ENCODE data around the gene CAMTA1.

The CAMTA1 gene

GRCh38 chr1:7447736-7448135 is 662.5 kb downstream of the CAMTA1 start:
- DNase-seq = no peak
- no peak for TF ChIP-seq GATA1 (IDR thresholded peaks at IDR 0.05; ENCODE audit: low read depth, low read length)
- no peak for TF ChIP-seq POLR2A (IDR thresholded peaks at IDR 0.05; ENCODE audit: low read length)

- TF ChIP-seq GATA1 (IDR thresholded peaks at IDR 0.05; ENCODE audit: low read depth, low read length) (no peak), POLR2A (IDR thresholded peaks at IDR 0.05; ENCODE audit: low read length) (no peak)
- no peak for DNase-seq
Measured at GRCh38 chr1:7448986-7449385, 663.7 kb downstream of the CAMTA1 start.

- DNase-seq = no peak
- TF ChIP-seq GATA1 (IDR thresholded peaks at IDR 0.05; ENCODE audit: low read depth, low read length) (no peak), POLR2A (IDR thresholded peaks at IDR 0.05; ENCODE audit: low read length) (no peak)
Measured at GRCh38 chr1:7449750-7450149, 664.5 kb downstream of the CAMTA1 start.

GRCh38 chr1:7450838-7451237 is 665.6 kb downstream of the CAMTA1 start:
- TF ChIP-seq POLR2A (IDR thresholded peaks at IDR 0.05; ENCODE audit: low read length) = no peak
- TF ChIP-seq GATA1 (IDR thresholded peaks at IDR 0.05; ENCODE audit: low read depth, low read length) = no peak
- DNase-seq = no peak

GRCh38 chr1:7453038-7453437 is 667.8 kb downstream of the CAMTA1 start:
- no peak for TF ChIP-seq GATA1 (IDR thresholded peaks at IDR 0.05; ENCODE audit: low read depth, low read length)
- no peak for TF ChIP-seq POLR2A (IDR thresholded peaks at IDR 0.05; ENCODE audit: low read length)
- DNase-seq = no peak

GRCh38 chr1:7454052-7454815 is 669.0 kb downstream of the CAMTA1 start:
- TF ChIP-seq POLR2A (IDR thresholded peaks at IDR 0.05; ENCODE audit: low read length) (no peak), GATA1 (IDR thresholded peaks at IDR 0.05; ENCODE audit: low read depth, low read length) (no peak)
- DNase-seq = no peak

GRCh38 chr1:7454895-7455784 is 669.9 kb downstream of the CAMTA1 start:
- TF ChIP-seq POLR2A (IDR thresholded peaks at IDR 0.05; ENCODE audit: low read length) (no peak), GATA1 (IDR thresholded peaks at IDR 0.05; ENCODE audit: low read depth, low read length) (no peak)

GRCh38 chr1:7455796-7456721 is 670.8 kb downstream of the CAMTA1 start:
- TF ChIP-seq GATA1 (IDR thresholded peaks at IDR 0.05; ENCODE audit: low read depth, low read length) (no peak), POLR2A (IDR thresholded peaks at IDR 0.05; ENCODE audit: low read length) (no peak)
- no peak for DNase-seq

More at GRCh38 chr1:7454895-7455784, 669.9 kb downstream of the CAMTA1 start:
- DNase-seq = no peak

- DNase-seq = no peak
- TF ChIP-seq GATA1 (IDR thresholded peaks at IDR 0.05; ENCODE audit: low read depth, low read length) (no peak), POLR2A (IDR thresholded peaks at IDR 0.05; ENCODE audit: low read length) (no peak)
Measured at GRCh38 chr1:7456722-7457082, 671.4 kb downstream of the CAMTA1 start.

- TF ChIP-seq POLR2A (IDR thresholded peaks at IDR 0.05; ENCODE audit: low read length) = no peak
- no peak for TF ChIP-seq GATA1 (IDR thresholded peaks at IDR 0.05; ENCODE audit: low read depth, low read length)
- no peak for DNase-seq
Measured at GRCh38 chr1:7457811-7458210, 672.6 kb downstream of the CAMTA1 start.

- DNase-seq = no peak
- no peak for TF ChIP-seq GATA1 (IDR thresholded peaks at IDR 0.05; ENCODE audit: low read depth, low read length)
- TF ChIP-seq POLR2A (IDR thresholded peaks at IDR 0.05; ENCODE audit: low read length) = no peak
Measured at GRCh38 chr1:7458946-7459345, 673.7 kb downstream of the CAMTA1 start.

GRCh38 chr1:7459914-7460313 is 674.7 kb downstream of the CAMTA1 start:
- DNase-seq = no peak
- TF ChIP-seq POLR2A (IDR thresholded peaks at IDR 0.05; ENCODE audit: low read length) = no peak
- TF ChIP-seq GATA1 (IDR thresholded peaks at IDR 0.05; ENCODE audit: low read depth, low read length) = no peak

- no peak for TF ChIP-seq POLR2A (IDR thresholded peaks at IDR 0.05; ENCODE audit: low read length)
- no peak for TF ChIP-seq GATA1 (IDR thresholded peaks at IDR 0.05; ENCODE audit: low read depth, low read length)
- DNase-seq = no peak
Measured at GRCh38 chr1:7460807-7461206, 675.6 kb downstream of the CAMTA1 start.

All from erythroblast (primary cell).